GM21367 (cell line): ENCODE data around the gene PRAMEF20.
"Not testable (repeated sequence)": the region's sequence is repeated elsewhere in the genome, so short reads cannot be mapped to it uniquely, and the experiment has no call there.

Source experiments
- ATAC-seq: cut with Tn5 transposase; IDR thresholded peaks from one replicate; pipeline ENCODE4 v1.9.1; 2021; ENCODE audit not compliant: unreplicated experiment

PRAMEF20 gene

GRCh38 chr1:13410150-13410549, at the start of gene PRAMEF20:
Gene PRAMEF20 (plus strand): TSS chr1:13410450. CDS start chr1:13416355, 5,905 bp downstream.
- ATAC-seq: not testable (repeated sequence)

GRCh38 chr1:13362364-13362763, 47.9 kb upstream of the PRAMEF20 start:
- ATAC-seq: not testable (repeated sequence)

- not testable (repeated sequence) for ATAC-seq
Observed at GRCh38 chr1:13364928-13365327, 45.3 kb upstream of the PRAMEF20 start.

GRCh38 chr1:13366536-13366935, 43.7 kb upstream of the PRAMEF20 start:
- not testable (repeated sequence) for ATAC-seq

GRCh38 chr1:13368544-13368943, 41.7 kb upstream of the PRAMEF20 start:
- ATAC-seq: not testable (repeated sequence)

GRCh38 chr1:13378983-13379382, 31.3 kb upstream of the PRAMEF20 start:
- not testable (repeated sequence) for ATAC-seq

GRCh38 chr1:13380380-13380779, 29.9 kb upstream of the PRAMEF20 start:
- not testable (repeated sequence) for ATAC-seq

- ATAC-seq: not testable (repeated sequence)
Observed at GRCh38 chr1:13389332-13389731, 20.9 kb upstream of the PRAMEF20 start, which contains the start of gene PRAMEF17. Gene PRAMEF17 (plus strand): TSS chr1:13389632. CDS start chr1:13389658, 26 bp downstream.

- ATAC-seq: not testable (repeated sequence)
Observed at GRCh38 chr1:13393004-13393403, 17.2 kb upstream of the PRAMEF20 start.

- not testable (repeated sequence) for ATAC-seq
Observed at GRCh38 chr1:13394761-13395160, 15.5 kb upstream of the PRAMEF20 start.

GRCh38 chr1:13395311-13395710, 14.9 kb upstream of the PRAMEF20 start:
- ATAC-seq: not testable (repeated sequence)

- ATAC-seq: no peak
Observed at GRCh38 chr1:13407811-13408210, 2.4 kb upstream of the PRAMEF20 start.

GRCh38 chr1:13430495-13430894, 20.2 kb downstream of the PRAMEF20 start:
- no peak for ATAC-seq

- no peak for ATAC-seq
Observed at GRCh38 chr1:13432251-13432650, 22.0 kb downstream of the PRAMEF20 start.

GRCh38 chr1:13433694-13434358, 23.6 kb downstream of the PRAMEF20 start:
- not testable (repeated sequence) for ATAC-seq

- no peak for ATAC-seq
Observed at GRCh38 chr1:13435458-13435857, 25.2 kb downstream of the PRAMEF20 start.

GRCh38 chr1:13439104-13439783, 29.0 kb downstream of the PRAMEF20 start:
- ATAC-seq: not testable (repeated sequence)

- no peak for ATAC-seq
Observed at GRCh38 chr1:13443335-13443979, 33.2 kb downstream of the PRAMEF20 start.

- ATAC-seq: no peak
Observed at GRCh38 chr1:13450204-13450603, 40.0 kb downstream of the PRAMEF20 start.

- no peak for ATAC-seq
Observed at GRCh38 chr1:13451399-13451965, 41.2 kb downstream of the PRAMEF20 start.

- ATAC-seq: no peak
Observed at GRCh38 chr1:13456904-13457532, 46.8 kb downstream of the PRAMEF20 start.
